ACHN (cell line): ENCODE measurements around the gene JAG1.
"Not testable (repeated sequence)": the region's sequence is repeated elsewhere in the genome, so short reads cannot be mapped to it uniquely, and the experiment has no call there.

ENCODE experiments used
- DNase-seq: peaks from one replicate; pipeline ENCODE4 v3.0.0-alpha.2; 2015
- in situ Hi-C: cut with HindIII; loops from 2 replicates; pipeline ENCODE4 v1.10.0; 2017; ENCODE audit warnings: low sequenced_read_pairs, low pct_ligation_motif_present, low pct_unique_long_range_greater_than_20kb

Gene JAG1

DNA sequence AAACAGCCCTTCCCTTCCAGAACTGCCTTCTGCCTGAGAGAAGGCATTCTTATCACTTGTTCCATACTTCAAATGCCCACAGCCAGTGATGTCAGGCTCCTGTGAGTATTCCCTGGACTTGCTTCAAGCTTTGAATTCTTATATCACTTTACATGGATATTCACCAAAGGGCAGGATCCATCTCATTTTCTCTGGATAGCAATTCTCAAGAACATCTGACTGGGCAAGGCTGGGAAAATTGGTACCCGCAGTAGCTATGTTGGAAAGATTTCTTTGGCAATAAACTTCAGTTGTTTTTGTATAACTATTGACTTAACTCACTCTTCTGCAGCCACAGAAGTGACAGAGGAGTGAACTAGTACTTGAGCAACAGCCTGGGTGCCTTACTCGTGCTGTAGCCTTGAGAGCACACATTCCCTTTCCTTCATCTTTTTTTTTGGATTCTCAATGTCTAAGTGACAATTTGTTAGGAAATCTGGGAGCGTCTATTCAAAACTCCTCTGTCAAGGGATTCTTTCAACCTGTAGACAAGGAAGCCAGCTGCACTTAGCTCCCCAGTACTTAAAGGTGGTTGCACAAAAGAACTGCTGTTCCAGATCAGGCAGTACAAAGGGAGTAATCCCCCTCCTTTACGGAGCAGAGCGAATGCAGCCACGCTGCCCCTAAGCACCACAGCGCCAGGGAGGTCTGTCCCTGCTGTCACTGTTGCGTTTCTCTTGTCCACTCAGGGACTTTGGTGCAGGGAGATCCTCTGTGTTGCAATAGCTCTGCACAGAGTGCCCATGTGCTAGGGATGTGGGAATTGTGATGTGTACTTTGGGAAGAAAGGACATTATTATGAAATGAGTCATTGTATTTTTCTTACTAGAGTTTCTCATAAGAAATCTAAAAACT lies 69.6 kb downstream of the JAG1 start:
- in situ Hi-C loops = no loop called here
- peak; percentile 71 for DNase-seq

- in situ Hi-C loops = no loop called here
- no peak for DNase-seq
These were observed 70.4 kb downstream of the JAG1 start for GRCh38 chr20:10603378-10603777.

DNA sequence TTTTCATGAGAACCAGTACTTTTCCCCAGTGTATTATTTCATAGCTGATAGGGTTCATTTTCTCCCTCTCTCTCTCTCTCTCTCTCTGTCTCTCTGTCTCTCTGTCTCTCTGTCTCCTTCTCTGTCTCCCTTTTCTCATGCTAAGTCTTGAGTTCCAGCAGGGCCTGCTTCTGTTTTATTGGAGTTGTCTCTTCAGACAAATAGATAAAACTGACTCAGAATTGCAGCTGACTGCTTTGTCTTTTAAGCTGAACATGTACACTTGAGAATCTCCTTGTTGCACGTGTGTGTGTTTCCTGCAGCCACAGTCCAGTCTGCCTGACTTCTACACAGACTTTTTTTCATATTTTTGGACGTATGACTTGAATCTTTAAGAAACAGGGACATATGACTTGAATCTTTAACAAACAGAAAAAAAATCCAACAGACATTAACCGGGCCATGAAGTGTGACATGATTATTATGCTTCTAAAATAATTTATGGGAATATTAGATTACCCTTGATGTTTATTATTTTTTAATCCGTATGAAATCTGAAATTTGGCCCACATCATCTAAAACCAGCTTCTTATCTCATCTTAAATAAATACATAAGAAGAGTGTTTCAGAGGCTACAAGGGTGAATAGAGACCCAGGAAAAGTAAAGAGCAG lies 71.5 kb downstream of the JAG1 start:
- in situ Hi-C loops = no loop called here
- DNase-seq = no peak

DNA sequence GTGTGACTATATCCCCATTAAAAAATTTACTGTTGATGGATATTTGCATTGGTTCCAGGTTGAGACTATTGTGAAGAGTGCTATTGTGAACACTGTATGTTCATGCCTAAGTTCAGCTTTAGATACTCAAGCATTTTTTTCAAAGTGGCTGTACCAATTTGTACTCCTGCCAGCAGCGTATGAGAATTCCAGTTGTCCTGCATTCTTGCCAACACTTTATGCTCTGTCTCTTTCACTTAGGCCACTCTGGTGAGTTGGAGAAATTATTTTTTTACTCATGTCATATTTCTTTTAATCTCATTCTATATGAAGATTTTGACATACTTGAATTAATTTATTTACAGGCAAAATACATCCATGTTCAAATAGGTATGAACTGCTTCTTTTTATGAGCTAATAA lies 76.2 kb downstream of the JAG1 start:
- in situ Hi-C loops = no loop called here
- DNase-seq = no peak

DNA sequence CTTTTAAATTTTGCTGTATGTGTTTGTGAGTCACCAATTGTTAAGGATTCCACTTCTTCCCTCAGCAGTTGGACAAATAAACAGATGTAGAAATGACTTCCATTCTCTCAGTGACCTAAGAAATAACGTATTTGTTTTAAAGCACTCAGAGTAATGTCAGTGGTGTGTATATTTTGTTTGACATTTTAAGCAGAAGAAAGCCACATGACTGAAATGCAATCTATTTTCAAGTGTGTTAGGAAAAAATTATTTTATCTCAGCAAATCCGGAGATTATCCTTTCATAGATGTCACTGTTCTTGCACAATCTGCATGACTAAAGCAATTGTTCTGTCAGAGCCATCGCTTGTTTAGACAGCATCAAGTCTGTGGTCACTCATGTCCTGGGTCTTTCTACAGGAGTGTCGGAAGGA lies 77.1 kb downstream of the JAG1 start:
- in situ Hi-C loops = no loop called here
- DNase-seq = no peak

GRCh38 chr20:10595985-10596384 lies 77.8 kb downstream of the JAG1 start:
- no peak for DNase-seq
- in situ Hi-C loops = no loop called here

DNA sequence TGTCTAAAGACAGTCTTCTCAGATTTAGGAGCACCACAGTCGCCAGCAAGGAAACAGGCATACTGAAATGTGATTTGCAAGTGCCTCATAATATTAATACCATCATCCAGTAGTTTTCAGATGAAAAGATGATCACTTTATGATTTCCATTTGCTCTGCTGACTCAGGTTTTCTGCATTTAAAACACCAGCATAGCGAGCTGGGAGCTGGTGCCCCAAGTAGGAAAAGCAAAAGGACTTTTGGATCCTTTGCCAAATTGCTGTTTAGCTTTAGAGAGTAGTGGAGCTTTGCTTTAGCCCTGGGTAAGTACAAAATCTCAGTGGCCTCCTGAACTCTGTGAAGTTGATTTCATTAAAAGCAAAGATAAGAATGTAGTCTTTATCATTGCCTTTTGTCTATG lies 78.5 kb downstream of the JAG1 start:
- in situ Hi-C loops = no loop called here
- DNase-seq = no peak

GRCh38 chr20:10594296-10594868 lies 79.4 kb downstream of the JAG1 start:
- DNase-seq = no peak
- in situ Hi-C loops = no loop called here

GRCh38 chr20:10591946-10592521 lies 81.8 kb downstream of the JAG1 start:
- in situ Hi-C loops = no loop called here
- peak; percentile 12 for DNase-seq

- DNase-seq = no peak
- in situ Hi-C loops = no loop called here
These were observed 82.7 kb downstream of the JAG1 start for GRCh38 chr20:10590950-10591671.

GRCh38 chr20:10590446-10590845 lies 83.4 kb downstream of the JAG1 start:
- DNase-seq, in situ Hi-C loops: not testable (repeated sequence)
